Stimulated activated naive B cell treated with anti-CD40 and anti-IgM and Interleukin-4, amounts not matched to agents 10 μg/mL and 1 μg/mL and 100 μg/mL, for 72 hours (primary cell): Measurements from ENCODE around the gene PRKAR1B.

ENCODE experiments used
- ATAC-seq, 2 donors: fragments of 150-1000 bp; cut with Tn5 transposase; replicated peaks; 2 replicates each; pipeline ENCODE4 v1.10.0; 2021; ENCODE audit warnings: moderate library complexity in 1 of 2
- DNase-seq: peaks from one replicate; pipeline ENCODE4 v3.0.0; 2021
- H3K27ac Mint-ChIP-seq: one replicate; pipeline ENCODE4 v1.8.0; 2022; ENCODE audit warnings: mild to moderate bottlenecking, mixed read lengths
- H3K27me3 Mint-ChIP-seq, 2 donors: one replicate each; pipeline ENCODE4 v1.8.0; 2022; ENCODE audit warnings: mixed read lengths in 2 of 2
- H3K36me3 Mint-ChIP-seq, 2 donors: one replicate each; pipeline ENCODE4 v1.8.0; 2022; ENCODE audit warnings: mixed read lengths in 2 of 2, mild to moderate bottlenecking in 1 of 2
- H3K4me1 Mint-ChIP-seq, 2 donors: one replicate each; pipeline ENCODE4 v1.8.0; 2022; ENCODE audit warnings: mixed read lengths in 2 of 2, mild to moderate bottlenecking in 1 of 2
- H3K4me3 Mint-ChIP-seq, 2 donors: one replicate each; pipeline ENCODE4 v1.8.0; 2022; ENCODE audit warnings: mild to moderate bottlenecking in 2 of 2, mixed read lengths in 2 of 2, moderate library complexity in 1 of 2
- H3K9me3 Mint-ChIP-seq, 2 donors: one replicate each; pipeline ENCODE4 v1.8.0; 2022; ENCODE audit warnings: mixed read lengths in 2 of 2, mild to moderate bottlenecking in 1 of 2

The PRKAR1B gene

GRCh38 chr7:693280-693679 is 33.8 kb downstream of the PRKAR1B start:
- Mint-ChIP-seq H3K4me3 (no peak overlapping the region), H3K4me1 (peaks cover 0 to 4% of the 10 kb centered on the region in 2 donors), H3K27me3 (no peaks in the 10 kb centered on the region), H3K36me3 (peaks cover 56 to 73% of the 10 kb centered on the region in 2 donors), H3K27ac (no peak overlapping the region), H3K9me3 (peaks cover 7 to 15% of the 10 kb centered on the region in 2 donors)
- no peak for DNase-seq
- no peak for ATAC-seq

GRCh38 chr7:691361-692045 is 35.6 kb downstream of the PRKAR1B start:
- H3K9me3 Mint-ChIP-seq, result peaks cover 15 to 25% of the 10 kb centered on the region in 2 donors
- H3K36me3 Mint-ChIP-seq, result peaks cover 62 to 81% of the 10 kb centered on the region in 2 donors
- peaks cover 0 to 4% of the 10 kb centered on the region in 2 donors for H3K4me1 Mint-ChIP-seq
- DNase-seq, result no peak
- no peak overlapping the region for H3K27ac Mint-ChIP-seq
- no peak for ATAC-seq
- no peak overlapping the region for H3K4me3 Mint-ChIP-seq
- H3K27me3 Mint-ChIP-seq, result no peaks in the 10 kb centered on the region

DNA sequence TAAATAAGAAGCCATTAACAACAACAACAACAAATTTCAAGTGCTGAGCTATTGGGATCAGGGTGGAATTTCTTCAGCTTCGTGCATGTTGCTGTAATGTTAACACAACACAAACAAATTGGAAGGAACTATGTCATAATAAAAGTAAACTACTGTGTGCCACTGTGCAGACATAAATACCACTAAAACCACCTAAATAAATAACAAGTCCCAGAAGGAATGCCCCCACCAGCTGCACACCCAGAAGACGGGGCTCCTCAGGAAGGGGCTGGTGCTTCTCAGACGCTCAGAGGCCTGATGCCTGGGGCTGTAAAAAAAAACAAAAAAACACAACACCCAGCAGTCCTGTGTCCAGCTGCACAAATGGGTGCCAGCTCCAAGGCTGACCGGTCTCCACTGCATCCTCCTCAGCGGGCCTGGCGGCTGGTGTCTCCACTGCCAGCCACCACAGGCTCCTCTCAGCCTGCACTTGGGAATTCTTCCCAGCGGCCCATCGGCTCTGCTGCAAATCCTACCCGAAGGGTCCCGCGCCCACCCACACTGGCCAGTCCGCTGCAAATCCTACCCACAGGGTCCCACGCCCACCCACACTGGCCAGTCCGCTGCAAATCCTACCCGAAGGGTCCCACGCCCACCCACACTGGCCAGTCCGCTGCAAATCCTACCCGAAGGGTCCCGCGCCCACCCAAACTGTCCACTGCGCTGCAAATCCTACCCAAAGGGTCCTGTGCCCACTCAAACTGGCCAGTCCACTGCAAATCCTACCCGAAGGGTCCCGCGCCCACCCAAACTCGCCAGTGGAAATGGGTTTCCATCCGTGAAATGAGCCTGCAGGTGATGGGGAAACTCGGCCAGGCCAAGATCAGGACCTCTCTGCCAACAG is 36.4 kb downstream of the PRKAR1B start:
- H3K36me3 Mint-ChIP-seq, result peaks cover 68 to 86% of the 10 kb centered on the region in 2 donors
- H3K4me3 Mint-ChIP-seq, result no peak overlapping the region
- H3K27me3 Mint-ChIP-seq, result no peaks in the 10 kb centered on the region
- H3K27ac Mint-ChIP-seq, result peak overlapping the region; percentile 51
- no peak for DNase-seq
- ATAC-seq, result no peak
- H3K9me3 Mint-ChIP-seq, result peaks cover 15 to 27% of the 10 kb centered on the region in 2 donors
- peaks cover 0 to 4% of the 10 kb centered on the region in 2 donors for H3K4me1 Mint-ChIP-seq

DNA sequence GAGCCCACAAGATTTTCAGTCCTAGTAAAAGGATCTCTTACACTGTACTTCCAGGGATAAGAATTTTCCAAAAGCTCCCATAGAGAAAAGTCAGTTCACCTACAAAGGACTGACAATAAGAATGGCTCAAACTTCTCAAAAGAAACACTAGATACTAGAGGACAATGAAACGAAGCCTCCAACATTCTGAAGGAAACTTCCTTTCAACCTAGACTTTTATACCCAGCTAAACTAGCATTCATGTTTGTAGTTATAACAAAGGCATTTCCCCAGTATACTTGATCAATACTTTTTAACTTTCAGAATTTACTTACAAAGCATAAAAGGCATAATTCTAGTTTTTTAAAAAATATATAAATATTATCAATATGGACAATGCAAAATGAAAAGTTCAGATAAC is 41.5 kb downstream of the PRKAR1B start:
- Mint-ChIP-seq H3K9me3 (peaks cover 20 to 33% of the 10 kb centered on the region in 2 donors), H3K27me3 (no peaks in the 10 kb centered on the region), H3K4me3 (no peak overlapping the region), H3K36me3 (peaks cover 62 to 82% of the 10 kb centered on the region in 2 donors), H3K4me1 (no peaks in the 10 kb centered on the region), H3K27ac (no peak overlapping the region)
- ATAC-seq (no peak), DNase-seq (no peak)

DNA sequence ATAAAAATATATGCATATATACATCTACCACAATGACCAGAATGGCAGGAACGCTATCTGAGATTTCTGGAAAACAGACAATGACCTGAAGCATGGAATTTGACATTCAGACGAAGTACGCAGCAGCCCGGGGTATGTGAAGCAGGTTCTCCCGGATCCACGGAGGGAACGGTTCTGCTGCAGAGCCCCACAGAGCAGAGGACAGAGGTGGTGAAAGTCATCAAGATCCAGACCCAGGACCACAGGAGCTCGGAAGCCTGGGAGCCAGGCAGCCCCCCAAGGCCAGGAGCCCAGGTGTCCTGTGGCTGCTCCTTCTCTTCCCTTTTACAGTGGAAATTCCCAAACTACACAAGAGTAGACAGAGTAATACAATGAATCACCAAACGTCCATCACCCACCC is 42.7 kb downstream of the PRKAR1B start:
- no peak for ATAC-seq
- Mint-ChIP-seq H3K9me3 (peaks cover 20 to 33% of the 10 kb centered on the region in 2 donors), H3K36me3 (peaks cover 67 to 83% of the 10 kb centered on the region in 2 donors), H3K4me1 (no peaks in the 10 kb centered on the region), H3K27ac (no peak overlapping the region), H3K4me3 (no peak overlapping the region), H3K27me3 (no peaks in the 10 kb centered on the region)
- DNase-seq, result no peak

GRCh38 chr7:683526-684205 is 43.4 kb downstream of the PRKAR1B start:
- Mint-ChIP-seq H3K27ac (peak overlapping the region; percentile 54), H3K36me3 (peaks cover 69 to 80% of the 10 kb centered on the region in 2 donors), H3K27me3 (no peaks in the 10 kb centered on the region), H3K4me1 (no peaks in the 10 kb centered on the region), H3K4me3 (no peak overlapping the region), H3K9me3 (peaks cover 20 to 32% of the 10 kb centered on the region in 2 donors)
- ATAC-seq, result no peak
- no peak for DNase-seq

DNA sequence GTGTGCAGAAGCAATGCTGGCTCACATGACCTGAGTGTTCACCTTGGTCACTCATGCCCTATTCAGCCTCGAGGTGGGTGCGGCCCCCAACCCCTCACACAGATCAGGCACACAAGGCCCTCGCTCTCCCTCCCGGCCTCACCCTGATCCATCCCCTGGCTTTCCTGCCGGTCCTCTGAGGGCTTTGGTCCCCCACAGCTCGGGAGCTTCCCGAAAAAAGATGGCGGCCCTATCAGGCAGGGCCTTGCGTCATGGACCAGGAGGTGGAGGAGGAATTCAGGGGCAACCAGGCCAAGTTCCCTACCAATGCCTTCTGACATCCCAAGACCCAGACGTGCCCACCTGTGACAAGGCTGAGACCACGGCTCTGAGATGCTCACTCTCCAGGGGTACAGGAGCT is 44.3 kb downstream of the PRKAR1B start:
- Mint-ChIP-seq H3K27me3 (no peaks in the 10 kb centered on the region), H3K4me1 (no peaks in the 10 kb centered on the region), H3K27ac (no peak overlapping the region), H3K36me3 (peaks cover 70 to 82% of the 10 kb centered on the region in 2 donors), H3K4me3 (no peak overlapping the region), H3K9me3 (peaks cover 18 to 29% of the 10 kb centered on the region in 2 donors)
- DNase-seq, result no peak
- no peak for ATAC-seq

- no peaks in the 10 kb centered on the region for H3K4me1 Mint-ChIP-seq
- peaks cover 67 to 79% of the 10 kb centered on the region in 2 donors for H3K36me3 Mint-ChIP-seq
- ATAC-seq, result no peak
- no peak for DNase-seq
- H3K9me3 Mint-ChIP-seq, result peaks cover 12 to 22% of the 10 kb centered on the region in 2 donors
- no peak overlapping the region for H3K27ac Mint-ChIP-seq
- no peak overlapping the region for H3K4me3 Mint-ChIP-seq
- no peaks in the 10 kb centered on the region for H3K27me3 Mint-ChIP-seq
Measured at GRCh38 chr7:681551-682307, 45.4 kb downstream of the PRKAR1B start.

- H3K9me3 Mint-ChIP-seq, result peaks cover 10 to 17% of the 10 kb centered on the region in 2 donors
- ATAC-seq (no peak), DNase-seq (no peak)
- H3K4me1 Mint-ChIP-seq, result no peaks in the 10 kb centered on the region
- no peak overlapping the region for H3K27ac Mint-ChIP-seq
- no peaks in the 10 kb centered on the region for H3K27me3 Mint-ChIP-seq
- H3K36me3 Mint-ChIP-seq, result peaks cover 67 to 75% of the 10 kb centered on the region in 2 donors
- H3K4me3 Mint-ChIP-seq, result no peak overlapping the region
Measured at GRCh38 chr7:680411-681127, 46.5 kb downstream of the PRKAR1B start.

DNA sequence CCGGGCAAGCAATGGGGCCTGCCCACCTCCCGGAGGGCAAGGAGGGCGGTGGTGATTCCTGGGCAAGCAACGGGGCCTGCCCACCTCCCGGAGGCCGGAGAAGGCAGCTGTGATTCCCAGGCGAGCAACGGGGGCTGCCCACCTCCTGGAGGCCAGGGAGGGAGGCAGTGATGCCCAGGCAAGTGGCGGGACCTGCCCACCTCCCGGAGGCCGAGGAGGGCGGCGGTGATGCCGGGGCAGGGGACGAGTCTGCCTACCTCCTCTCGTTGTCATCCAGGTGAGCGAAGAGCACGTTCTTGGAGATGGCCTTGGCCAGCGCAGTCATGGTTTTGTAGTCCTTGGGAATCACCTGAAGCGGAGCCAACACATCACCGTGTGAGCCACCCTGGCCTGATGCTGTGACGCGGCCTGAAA is 50.1 kb downstream of the PRKAR1B start:
- peaks cover 63 to 73% of the 10 kb centered on the region in 2 donors for H3K36me3 Mint-ChIP-seq
- DNase-seq, result no peak
- H3K27me3 Mint-ChIP-seq, result no peaks in the 10 kb centered on the region
- peaks cover 5 to 6% of the 10 kb centered on the region in 2 donors for H3K4me1 Mint-ChIP-seq
- H3K9me3 Mint-ChIP-seq, result peaks cover 12 to 18% of the 10 kb centered on the region in 2 donors
- H3K4me3 Mint-ChIP-seq, result no peak overlapping the region
- no peak for ATAC-seq
- no peak overlapping the region for H3K27ac Mint-ChIP-seq

- Mint-ChIP-seq H3K27ac (no peak overlapping the region), H3K36me3 (peaks cover 64 to 73% of the 10 kb centered on the region in 2 donors), H3K4me3 (no peak overlapping the region), H3K27me3 (no peaks in the 10 kb centered on the region), H3K4me1 (peaks cover 5 to 9% of the 10 kb centered on the region in 2 donors), H3K9me3 (peaks cover 12 to 18% of the 10 kb centered on the region in 2 donors)
- ATAC-seq (no peak), DNase-seq (no peak)
Measured at GRCh38 chr7:676246-676971, 50.7 kb downstream of the PRKAR1B start.

GRCh38 chr7:674454-675410 is 52.3 kb downstream of the PRKAR1B start:
- Mint-ChIP-seq H3K36me3 (peaks cover 57 to 61% of the 10 kb centered on the region in 2 donors), H3K27me3 (no peaks in the 10 kb centered on the region), H3K9me3 (peaks cover 9 to 13% of the 10 kb centered on the region in 2 donors), H3K4me1 (peaks cover 5 to 9% of the 10 kb centered on the region in 2 donors), H3K4me3 (no peak overlapping the region), H3K27ac (peak overlapping the region; percentile 25)
- no peak for ATAC-seq
- no peak for DNase-seq
